Gastroesophageal sphincter (tissue), 3 donors: ENCODE measurements around the gene CACFD1.
A peak's percentile ranks its signal among the peaks of the same experiment; 100 is the strongest.

Experiments used
- POLR2A ChIP-seq, 2 donors: fragments of 450-650 bp; IDR thresholded peaks; one replicate each; pipeline ENCODE4 v1.6.1; 2017; ENCODE audit warnings: antibody characterized with exemption in 2 of 2, mild to moderate bottlenecking in 2 of 2, moderate library complexity in 1 of 2
- POLR2AphosphoS5 ChIP-seq: sonication (generic); formaldehyde crosslinking; IDR thresholded peaks from one replicate; pipeline ENCODE4 v1.6.1; 2017; ENCODE audit warnings: antibody characterized with exemption
- TF ChIP-seq, protein P1 (sequence below), 4 experiments: fragments of 200-600 bp in 2 of 4; fragments of 450-650 bp in 2 of 4; sonication (generic) in 1 of 4; IDR thresholded peaks; one replicate each; pipeline ENCODE4 v1.5.1; 2017 to 2019; ENCODE audit warnings: antibody characterized with exemption in 4 of 4, mild to moderate bottlenecking in 2 of 4, moderate library complexity in 2 of 4

DNA sequence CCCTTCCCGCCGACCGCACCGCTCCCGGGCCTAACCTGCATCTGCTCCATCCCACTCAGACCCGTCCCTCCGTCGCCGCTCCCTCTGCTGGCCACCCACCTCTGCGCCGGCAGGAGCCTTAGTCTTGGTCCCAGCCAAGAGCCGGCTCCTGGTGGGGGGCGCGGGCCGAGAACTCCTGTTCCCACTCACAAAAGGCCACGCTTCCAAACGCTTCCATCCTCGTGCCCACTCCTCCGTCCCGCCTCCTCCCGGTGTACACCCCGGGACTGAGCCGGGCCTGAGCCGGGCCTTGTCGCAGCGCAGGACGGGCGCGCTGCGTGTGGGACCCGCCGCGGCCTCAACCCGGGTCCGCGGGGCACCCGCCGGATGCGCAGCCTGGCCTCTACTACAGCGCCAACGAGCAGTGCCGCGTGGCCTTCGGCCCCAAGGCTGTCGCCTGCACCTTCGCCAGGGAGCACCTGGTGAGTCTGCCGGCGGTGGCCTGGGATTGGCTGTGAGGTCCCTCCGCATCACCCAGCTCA is 30.1 kb upstream of the CACFD1 start:
- TF ChIP-seq, protein P1, sequence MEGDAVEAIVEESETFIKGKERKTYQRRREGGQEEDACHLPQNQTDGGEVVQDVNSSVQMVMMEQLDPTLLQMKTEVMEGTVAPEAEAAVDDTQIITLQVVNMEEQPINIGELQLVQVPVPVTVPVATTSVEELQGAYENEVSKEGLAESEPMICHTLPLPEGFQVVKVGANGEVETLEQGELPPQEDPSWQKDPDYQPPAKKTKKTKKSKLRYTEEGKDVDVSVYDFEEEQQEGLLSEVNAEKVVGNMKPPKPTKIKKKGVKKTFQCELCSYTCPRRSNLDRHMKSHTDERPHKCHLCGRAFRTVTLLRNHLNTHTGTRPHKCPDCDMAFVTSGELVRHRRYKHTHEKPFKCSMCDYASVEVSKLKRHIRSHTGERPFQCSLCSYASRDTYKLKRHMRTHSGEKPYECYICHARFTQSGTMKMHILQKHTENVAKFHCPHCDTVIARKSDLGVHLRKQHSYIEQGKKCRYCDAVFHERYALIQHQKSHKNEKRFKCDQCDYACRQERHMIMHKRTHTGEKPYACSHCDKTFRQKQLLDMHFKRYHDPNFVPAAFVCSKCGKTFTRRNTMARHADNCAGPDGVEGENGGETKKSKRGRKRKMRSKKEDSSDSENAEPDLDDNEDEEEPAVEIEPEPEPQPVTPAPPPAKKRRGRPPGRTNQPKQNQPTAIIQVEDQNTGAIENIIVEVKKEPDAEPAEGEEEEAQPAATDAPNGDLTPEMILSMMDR (IDR thresholded peaks at IDR 0.05): peak in 1 of 4 experiments; percentile 42
- TF ChIP-seq POLR2AphosphoS5 (no peak), POLR2A (IDR thresholded peaks at IDR 0.05) (no peak)
